Epidermal melanocyte (primary cell): ENCODE data around the gene C1orf105.

Source experiments
- DNase-seq: peaks from one replicate; pipeline ENCODE4 v3.0.0; 2011; ENCODE audit warnings: low spot score; ENCODE audit not compliant: insufficient read length

C1orf105 gene

DNA sequence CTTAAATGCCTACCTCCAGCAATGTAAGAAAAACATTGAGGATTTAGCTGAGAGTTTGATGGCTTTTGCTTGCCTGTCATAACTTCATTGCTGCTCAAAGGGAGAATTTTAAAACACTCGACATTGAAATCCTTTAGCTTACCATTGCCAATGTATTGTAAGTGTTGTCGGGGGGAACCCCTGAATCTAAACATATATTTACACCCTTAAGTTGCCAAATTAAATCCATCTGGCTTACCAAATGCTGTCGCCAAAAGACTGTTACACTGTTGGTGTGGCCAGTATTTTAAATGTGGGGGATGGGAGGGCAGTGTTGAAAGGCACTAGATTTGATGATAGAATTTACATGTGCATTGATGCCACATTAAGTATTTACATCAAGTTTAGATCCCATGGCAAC is 24.9 kb upstream of the C1orf105 start:
- DNase-seq = no peak

DNA sequence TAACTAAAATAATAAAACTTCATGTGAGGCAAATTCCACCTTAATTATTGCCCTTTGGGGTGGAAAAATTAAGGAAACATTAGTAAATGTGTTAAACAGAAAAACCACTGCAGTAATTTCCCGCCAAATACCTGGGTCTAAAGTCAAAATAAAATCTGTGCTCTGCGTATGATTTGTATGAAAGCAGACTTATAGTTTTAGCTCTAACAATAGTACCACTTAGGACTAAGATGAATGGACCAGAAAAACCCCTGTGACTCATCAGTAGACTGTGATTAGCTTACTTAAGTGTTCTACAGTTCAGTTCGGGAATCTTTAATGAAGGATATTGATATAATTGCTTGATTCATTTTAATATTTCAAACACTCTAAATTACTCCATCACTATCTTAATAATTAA is 23.3 kb upstream of the C1orf105 start:
- DNase-seq = no peak

GRCh38 chr1:172397633-172398032 is 22.9 kb upstream of the C1orf105 start:
- DNase-seq = no peak

GRCh38 chr1:172398193-172398592 is 22.3 kb upstream of the C1orf105 start:
- no peak for DNase-seq

DNA sequence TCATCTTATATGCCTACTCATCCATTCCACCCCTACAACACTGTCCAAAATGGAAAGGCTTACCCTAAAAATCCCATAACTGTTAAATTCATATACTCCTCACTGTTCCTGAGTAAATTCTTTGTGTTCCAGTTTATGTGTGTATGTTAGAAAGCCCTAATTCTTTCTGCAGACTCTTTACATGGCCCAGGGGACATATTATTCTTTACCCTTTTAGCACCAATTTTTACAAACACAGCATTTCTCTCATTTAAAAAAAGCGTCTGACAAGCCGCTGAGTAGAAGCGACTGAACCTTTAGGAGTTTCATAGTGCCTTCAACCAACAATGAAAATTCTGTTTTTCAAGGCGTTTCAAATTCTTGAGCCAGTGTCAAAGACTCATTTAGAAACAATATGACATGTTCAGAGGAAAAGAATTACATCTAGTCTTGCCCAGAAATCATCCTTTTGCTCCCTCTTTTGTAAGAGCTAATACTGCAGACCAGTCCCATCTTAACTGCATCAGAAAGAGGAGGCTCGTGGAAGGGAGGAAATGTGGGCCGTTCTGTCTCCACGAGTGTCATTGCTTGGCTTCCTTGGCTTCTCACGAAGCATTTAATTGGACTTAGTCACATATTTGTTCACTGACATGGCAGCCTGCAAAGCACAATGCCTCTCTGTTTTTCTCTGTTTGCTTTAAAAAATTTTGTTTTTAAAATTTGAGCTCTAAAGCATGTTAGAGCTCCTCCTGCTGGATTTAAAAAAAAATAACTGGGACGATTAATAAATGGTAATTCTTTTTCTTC is 21.3 kb upstream of the C1orf105 start:
- DNase-seq = peak; percentile 81

- DNase-seq = no peak
Observed at GRCh38 chr1:172399756-172400721, 20.4 kb upstream of the C1orf105 start.

- DNase-seq = no peak
Observed at GRCh38 chr1:172400722-172401105, 19.8 kb upstream of the C1orf105 start.

GRCh38 chr1:172401477-172401876 is 19.0 kb upstream of the C1orf105 start:
- DNase-seq = no peak

GRCh38 chr1:172401892-172402291 is 18.6 kb upstream of the C1orf105 start:
- DNase-seq = no peak

DNA sequence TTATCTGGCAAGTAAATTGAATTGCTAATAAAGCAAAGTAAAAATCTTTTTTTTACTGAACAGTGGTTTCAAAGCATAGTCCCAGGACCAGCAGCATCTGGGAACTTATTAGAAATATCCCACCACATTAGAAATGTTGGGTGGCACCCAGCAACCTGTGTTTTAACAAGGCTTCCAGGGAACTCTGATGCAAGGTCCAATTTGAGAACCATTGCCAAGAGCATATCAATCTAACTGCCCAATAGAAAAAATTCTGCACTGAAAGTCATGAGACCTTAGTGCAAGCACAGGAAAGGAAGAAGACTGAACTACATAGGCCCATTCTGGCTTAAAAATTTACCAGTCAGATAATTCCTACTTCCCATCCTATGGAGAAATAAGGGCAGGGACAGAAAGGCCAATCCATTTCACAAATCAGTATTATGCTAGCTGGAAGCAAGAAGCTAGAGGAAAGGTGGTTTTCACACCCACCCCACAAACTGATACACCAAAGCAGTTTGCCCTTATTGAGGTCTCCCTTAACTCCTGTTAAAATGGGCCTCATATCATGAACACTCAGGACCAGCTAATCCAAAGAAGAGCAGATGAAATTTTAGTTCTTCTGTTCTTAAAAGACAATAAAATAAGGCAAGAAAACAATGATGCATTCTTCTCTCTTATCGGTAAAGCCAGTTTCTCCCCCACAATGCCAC is 17.5 kb upstream of the C1orf105 start:
- no peak for DNase-seq

DNA sequence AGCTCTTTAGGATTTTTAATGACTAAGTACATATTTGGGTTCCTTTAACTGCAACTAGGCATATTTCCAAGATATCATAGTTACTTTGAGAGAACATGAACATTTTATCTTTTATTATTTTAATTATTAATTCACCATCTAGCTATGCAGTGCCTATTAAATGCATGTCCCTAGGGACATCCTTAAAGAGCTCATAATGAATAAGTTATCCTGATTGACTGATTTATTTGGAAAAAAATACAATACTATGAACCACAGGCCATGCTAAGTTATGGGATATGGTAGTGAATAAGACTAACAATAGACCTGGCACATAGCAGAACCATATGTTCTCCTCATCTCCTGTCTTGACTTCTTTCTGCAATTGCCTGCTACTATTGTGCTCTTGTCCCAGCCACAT is 16.4 kb upstream of the C1orf105 start:
- DNase-seq = no peak

DNA sequence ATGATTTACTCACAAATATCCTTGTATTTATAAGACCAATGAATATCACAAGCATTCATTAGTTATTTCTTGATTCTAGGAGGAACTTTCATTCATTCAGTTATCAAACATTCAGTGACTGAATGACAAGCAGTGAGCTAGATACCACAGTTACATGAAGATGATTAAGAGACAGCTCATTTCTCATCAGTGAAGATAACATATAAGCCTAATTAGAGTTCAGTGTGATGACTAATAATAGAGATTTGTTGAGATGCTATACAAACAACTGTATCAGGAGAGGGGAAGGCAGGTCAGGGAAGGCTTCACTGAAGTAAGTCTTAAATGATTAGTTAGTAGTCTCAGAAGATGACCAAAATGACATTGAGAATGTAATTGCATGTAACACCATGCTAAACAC is 14.6 kb upstream of the C1orf105 start:
- DNase-seq = no peak

GRCh38 chr1:172406968-172407367 is 13.5 kb upstream of the C1orf105 start:
- no peak for DNase-seq

DNA sequence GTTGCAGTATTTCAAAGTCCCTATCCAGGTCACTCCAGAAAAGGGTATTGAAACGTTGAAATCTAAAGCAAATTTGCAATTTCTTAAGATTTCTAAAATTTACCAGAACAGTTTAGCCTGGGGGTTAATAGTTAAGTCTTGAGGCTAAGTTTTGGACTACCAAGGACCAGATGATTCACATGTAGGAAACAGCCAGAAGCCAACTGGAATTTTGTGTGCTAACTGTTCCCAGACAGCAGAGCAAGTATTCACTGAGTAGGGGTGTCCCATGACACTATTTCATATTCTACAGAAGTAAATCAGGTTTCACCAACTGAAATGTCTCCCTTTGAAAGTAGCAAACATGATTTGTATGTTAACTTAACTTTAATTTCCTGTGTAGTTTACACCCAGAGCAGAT is 11.5 kb upstream of the C1orf105 start:
- no peak for DNase-seq

- DNase-seq = no peak
Observed at GRCh38 chr1:172410027-172410426, 10.5 kb upstream of the C1orf105 start.

DNA sequence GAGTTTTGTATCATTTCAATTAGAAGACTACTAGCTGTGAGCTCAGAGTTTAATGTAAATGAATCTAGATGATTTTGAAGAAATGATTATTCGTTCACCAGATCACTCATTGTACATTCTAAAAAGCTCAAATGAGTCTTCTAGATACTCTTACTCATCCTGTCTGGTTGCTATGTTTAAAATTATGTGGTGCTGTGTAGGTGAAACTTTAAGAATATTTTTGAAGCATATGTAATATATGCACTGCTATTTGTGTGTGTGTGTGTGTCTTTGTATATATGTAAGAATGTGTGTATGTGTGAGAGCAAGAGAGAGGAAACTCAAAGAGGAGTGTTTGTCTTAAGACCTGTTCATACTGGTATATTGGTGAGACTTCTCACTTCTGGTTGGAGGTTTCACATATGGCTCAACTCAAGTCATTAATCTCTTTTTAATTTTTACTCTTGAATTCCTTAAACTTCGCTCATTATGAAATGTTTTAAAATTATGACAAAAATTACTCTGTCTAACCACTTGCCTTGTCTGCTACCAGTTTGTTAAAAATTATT is 8.6 kb upstream of the C1orf105 start:
- DNase-seq = no peak

DNA sequence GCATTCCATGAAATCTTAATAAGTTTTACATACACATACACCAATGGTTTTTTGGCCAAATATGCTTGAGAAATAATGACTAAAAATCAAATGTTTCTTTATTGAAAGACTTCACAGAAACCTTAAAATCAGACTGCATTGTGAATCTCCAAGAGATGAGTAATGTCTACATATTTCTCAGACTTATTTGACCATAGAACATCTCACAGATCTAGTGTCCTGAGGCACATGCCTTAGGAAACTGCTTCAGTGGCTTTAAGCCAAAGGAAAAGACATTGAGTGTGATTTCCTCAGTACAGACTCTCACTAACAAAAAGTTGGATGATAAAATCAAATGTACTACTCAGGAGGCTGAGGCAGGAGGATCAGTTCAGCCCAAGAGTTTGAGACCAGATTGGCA is 6.2 kb upstream of the C1orf105 start:
- DNase-seq = no peak

- no peak for DNase-seq
Observed at GRCh38 chr1:172416496-172417035, 3.9 kb upstream of the C1orf105 start.

DNA sequence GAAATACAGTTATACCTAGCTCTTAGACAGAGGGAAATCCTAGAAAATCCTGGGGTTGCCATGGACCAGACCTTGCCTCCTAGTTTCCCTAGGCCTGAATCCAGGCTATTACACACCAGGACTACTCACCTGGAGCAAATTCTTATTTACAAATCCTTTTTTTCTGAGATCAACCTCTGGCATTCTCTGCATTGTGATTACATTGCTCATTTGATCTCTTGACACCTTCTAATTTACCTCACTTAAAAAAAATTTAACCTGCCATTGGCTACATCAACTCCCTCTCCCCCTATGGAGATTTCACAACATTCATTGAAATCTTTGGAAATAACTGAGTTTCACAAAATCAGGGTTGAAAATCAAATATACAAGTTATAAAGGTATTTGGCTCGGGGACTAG is 2.9 kb upstream of the C1orf105 start:
- DNase-seq = no peak

GRCh38 chr1:172421974-172422604 is 1.6 kb downstream of the C1orf105 start:
- no peak for DNase-seq

- no peak for DNase-seq
Observed at GRCh38 chr1:172423336-172423735, 2.9 kb downstream of the C1orf105 start.
